Smooth muscle cell (in vitro differentiated cells): ENCODE results near the gene SLC39A8. TPM values are rescaled to one million over a fixed set of nuclear protein-coding genes. Genes with fewer than 3 reads are reported as not detected.
"Not testable (repeated sequence)": the region's sequence is repeated elsewhere in the genome, so short reads cannot be mapped to it uniquely, and the experiment has no call there.

Experiments
- DNase-seq: peaks from one replicate; lab custom pipeline; 2025; ENCODE audit not compliant: unreplicated experiment; lab: John Stamatoyannopoulos, UW
- H2AFZ ChIP-seq: fragments of 200-600 bp; sonication (generic); 2 replicates; pipeline ENCODE4 v1.6.0; 2016; ENCODE audit warnings: antibody characterized with exemption, low read depth, mild to moderate bottlenecking
- H3F3A ChIP-seq: fragments of 200-600 bp; sonication (generic); 2 replicates; pipeline ENCODE4 v1.6.0; 2017; ENCODE audit warnings: antibody characterized with exemption, low read depth
- H3K27ac ChIP-seq: fragments of 200-600 bp; sonication (generic); 2 replicates; pipeline ENCODE4 v1.5.1; 2016; ENCODE audit warnings: low read depth, mild to moderate bottlenecking
- H3K27me3 ChIP-seq: fragments of 200-600 bp; sonication (generic); 2 replicates; pipeline ENCODE4 v1.6.1; 2016; ENCODE audit warnings: low read depth, mild to moderate bottlenecking
- H3K36me3 ChIP-seq: fragments of 200-600 bp; sonication (generic); 2 replicates; pipeline ENCODE4 v1.5.1; 2016; ENCODE audit warnings: low read depth
- H3K4me1 ChIP-seq: fragments of 200-600 bp; sonication (generic); 2 replicates; pipeline ENCODE4 v1.5.1; 2016; ENCODE audit warnings: low read depth
- H3K4me2 ChIP-seq: fragments of 200-600 bp; sonication (generic); 2 replicates; pipeline ENCODE4 v1.6.0; 2016; ENCODE audit warnings: mild to moderate bottlenecking
- H3K4me3 ChIP-seq: fragments of 200-600 bp; sonication (generic); 2 replicates; pipeline ENCODE4 v1.5.1; 2016; ENCODE audit warnings: mild to moderate bottlenecking
- H3K79me2 ChIP-seq: fragments of 200-600 bp; sonication (generic); 2 replicates; pipeline ENCODE4 v1.6.0; 2016; ENCODE audit warnings: low read depth, mild to moderate bottlenecking
- H3K9ac ChIP-seq: fragments of 200-600 bp; sonication (generic); 2 replicates; pipeline ENCODE4 v1.6.0; 2016; ENCODE audit warnings: low read depth
- H3K9me3 ChIP-seq: fragments of 200-600 bp; sonication (generic); replicated peaks from 2 replicates; pipeline ENCODE4 v1.5.1; 2016; ENCODE audit warnings: low read depth
- H4K20me1 ChIP-seq: fragments of 200-600 bp; sonication (generic); 2 replicates; pipeline ENCODE4 v1.6.0; 2016; ENCODE audit warnings: low read depth
- CTCF ChIP-seq: fragments of 200-600 bp; sonication (generic); IDR thresholded peaks from 2 replicates; pipeline ENCODE4 v1.5.1; 2017; ENCODE audit warnings: borderline replicate concordance, mild to moderate bottlenecking, antibody characterized with exemption; ENCODE audit not compliant: insufficient read depth, poor library complexity, severe bottlenecking
- WGBS: methylation state at CpG from one replicate; pipeline ENCODE4 v1.1.7; 2016; ENCODE audit warnings: low lambda C conversion rate; 5-methylcytosine and 5-hydroxymethylcytosine counted together
- polyA plus RNA-seq: library from polyadenylated mRNA; unstranded; fragments of >200 nt; fragmentation: Nextera tagmentation; extraction: Ambion mirVana; gene quantifications from 2 replicates; pipeline ENCODE4 v1.2.1, GENCODE V29; 2016
- total RNA-seq: library from RNA; depleted of rRNA; stranded (reverse); fragments of >200 nt; gene quantifications from 2 replicates; pipeline ENCODE4 v1.2.3, GENCODE V29; 2014

Gene SLC39A8
- total and polyA plus RNA-seq, 2 experiments from 2014 or later = 3.7 to 16.1 TPM

GRCh38 chr4:102250341-102250740 is 94.9 kb downstream of the SLC39A8 start:
- TF ChIP-seq CTCF = no peak
- no peak overlapping the region for H2AFZ ChIP-seq
- no peaks in the 10 kb centered on the region for H3K36me3 ChIP-seq
- peaks cover 3% of the 10 kb centered on the region for H3K4me1 ChIP-seq
- H3K27me3 ChIP-seq = no peaks in the 10 kb centered on the region
- no peak overlapping the region for H3K4me2 ChIP-seq
- no peak overlapping the region for H3K27ac ChIP-seq
- H4K20me1 ChIP-seq = no peaks in the 10 kb centered on the region
- H3K4me3 ChIP-seq = no peak overlapping the region
- WGBS = 72% methylated on average over 26 of the region's 26 CpGs
- DNase-seq = no peak
- no peaks in the 10 kb centered on the region for H3K79me2 ChIP-seq
- no peaks in the 10 kb centered on the region for H3K9me3 ChIP-seq
- no peak overlapping the region for H3K9ac ChIP-seq
- no peaks in the 10 kb centered on the region for H3F3A ChIP-seq

- Histone ChIP-seq H3K9me3 (no peaks in the 10 kb centered on the region), H3K4me2 (peak overlapping the region; percentile 32)
Observed at GRCh38 chr4:102247041-102247440, 98.2 kb downstream of the SLC39A8 start.

GRCh38 chr4:102246416-102246815 is 98.9 kb downstream of the SLC39A8 start:
- H3K4me2 ChIP-seq = peak overlapping the region; percentile 32
- peaks cover 3% of the 10 kb centered on the region for H3K4me1 ChIP-seq
- no peak overlapping the region for H3K4me3 ChIP-seq
- TF ChIP-seq CTCF = no peak
- WGBS = 69% methylated on average over 4 of the region's 4 CpGs
- H3K9ac ChIP-seq = no peak overlapping the region
- H3K27me3 ChIP-seq = no peaks in the 10 kb centered on the region
- H3K27ac ChIP-seq = peak overlapping the region; percentile 26
- no peaks in the 10 kb centered on the region for H4K20me1 ChIP-seq
- H3K9me3 ChIP-seq = no peaks in the 10 kb centered on the region
- no peaks in the 10 kb centered on the region for H3F3A ChIP-seq
- no peaks in the 10 kb centered on the region for H3K36me3 ChIP-seq
- no peaks in the 10 kb centered on the region for H3K79me2 ChIP-seq
- H2AFZ ChIP-seq = no peak overlapping the region
- no peak for DNase-seq

More at GRCh38 chr4:102247041-102247440, 98.2 kb downstream of the SLC39A8 start:
- Histone ChIP-seq H3K9ac (no peak overlapping the region), H3K4me1 (peaks cover 3% of the 10 kb centered on the region), H2AFZ (no peak overlapping the region), H4K20me1 (no peaks in the 10 kb centered on the region), H3K27me3 (no peaks in the 10 kb centered on the region), H3K27ac (peak overlapping the region; percentile 26), H3K4me3 (no peak overlapping the region), H3K79me2 (no peaks in the 10 kb centered on the region), H3K36me3 (no peaks in the 10 kb centered on the region), H3F3A (no peaks in the 10 kb centered on the region)
- DNase-seq = no peak
- TF ChIP-seq CTCF = no peak
- WGBS = 22% methylated on average over 1 of the region's 1 CpG

- Histone ChIP-seq H3K9me3 (no peaks in the 10 kb centered on the region), H3K4me3 (no peak overlapping the region), H3K4me1 (peaks cover 3% of the 10 kb centered on the region), H3F3A (no peaks in the 10 kb centered on the region), H3K9ac (no peak overlapping the region), H3K27me3 (no peaks in the 10 kb centered on the region), H3K4me2 (no peak overlapping the region), H3K27ac (no peak overlapping the region), H3K79me2 (no peaks in the 10 kb centered on the region), H2AFZ (no peak overlapping the region), H3K36me3 (no peaks in the 10 kb centered on the region), H4K20me1 (no peaks in the 10 kb centered on the region)
- WGBS = 83% methylated on average over 22 of the region's 23 CpGs
- no peak for TF ChIP-seq CTCF
- DNase-seq = no peak
Observed at GRCh38 chr4:102244878-102245535, 100.3 kb downstream of the SLC39A8 start.

- 68% methylated on average over 5 of the region's 5 CpGs for WGBS
- not testable (repeated sequence) for DNase-seq
Observed at GRCh38 chr4:102243296-102243695, 102.0 kb downstream of the SLC39A8 start.

More at GRCh38 chr4:102243296-102243695, 102.0 kb downstream of the SLC39A8 start:
- not testable (repeated sequence) for H3F3A ChIP-seq, H3K4me2 ChIP-seq, H4K20me1 ChIP-seq, H3K4me1 ChIP-seq, H3K27me3 ChIP-seq, H3K9me3 ChIP-seq, H2AFZ ChIP-seq, H3K4me3 ChIP-seq, H3K36me3 ChIP-seq, H3K79me2 ChIP-seq, H3K9ac ChIP-seq, H3K27ac ChIP-seq
